Neural progenitor cell (in vitro differentiated cells): ENCODE data around the gene GPR150.

Experiments used
- CTCF ChIP-seq: fragments of 200-600 bp; sonication (generic); IDR thresholded peaks from 2 replicates; pipeline ENCODE4 v1.5.1; 2017; ENCODE audit warnings: antibody characterized with exemption, mild to moderate bottlenecking
- EZH2 ChIP-seq: fragments of 200-600 bp; sonication (generic); IDR thresholded peaks from 2 replicates; pipeline ENCODE4 v1.6.1; 2017; ENCODE audit warnings: antibody characterized with exemption, mild to moderate bottlenecking, moderate library complexity
- EZH2phosphoT487 ChIP-seq: fragments of 200-600 bp; sonication (generic); IDR thresholded peaks from 2 replicates; pipeline ENCODE4 v1.6.1; 2017; ENCODE audit warnings: antibody characterized with exemption

- TF ChIP-seq CTCF (no peak), EZH2 (no peak), EZH2phosphoT487 (no peak)
Observed at GRCh38 chr5:95641741-95642220, 21.9 kb downstream of the GPR150 start.
